ENCODE results near the gene UGT3A2.
A peak's percentile ranks its signal among the peaks of the same experiment; 100 is the strongest.

Gene UGT3A2

GRCh38 chr5:36066540-36067210 lies at the start of gene UGT3A2:
UGT3A2 (minus strand) TSS chr5:36066882; CDS start chr5:36066789, 93 bp downstream.
- no peak for DNase-seq (ENCODE audit: low spot score)

GRCh38 chr5:36111238-36111637 lies 44.6 kb upstream of the UGT3A2 start:
- no peak for DNase-seq (ENCODE audit: low spot score)

GRCh38 chr5:36108758-36109460 lies 42.2 kb upstream of the UGT3A2 start:
- no peak for DNase-seq (ENCODE audit: low spot score)

GRCh38 chr5:36105819-36106218 lies 39.1 kb upstream of the UGT3A2 start:
- no peak for DNase-seq (ENCODE audit: low spot score)

GRCh38 chr5:36099748-36100147 lies 33.1 kb upstream of the UGT3A2 start:
- DNase-seq (ENCODE audit: low spot score): no peak

- DNase-seq (ENCODE audit: low spot score): no peak
Observed at GRCh38 chr5:36096486-36096885, 29.8 kb upstream of the UGT3A2 start.

GRCh38 chr5:36089989-36090388 lies 23.3 kb upstream of the UGT3A2 start:
- no peak for DNase-seq (ENCODE audit: low spot score)

- peak; percentile 8 for DNase-seq (ENCODE audit: low spot score)
Observed at GRCh38 chr5:36079200-36079781, 12.6 kb upstream of the UGT3A2 start.

- no peak for DNase-seq (ENCODE audit: low spot score)
Observed at GRCh38 chr5:36078430-36078829, 11.7 kb upstream of the UGT3A2 start.

- DNase-seq (ENCODE audit: low spot score): no peak
Observed at GRCh38 chr5:36073595-36074216, 7.0 kb upstream of the UGT3A2 start.

GRCh38 chr5:36070687-36071571 lies 4.2 kb upstream of the UGT3A2 start:
- no peak for DNase-seq (ENCODE audit: low spot score)

GRCh38 chr5:36068751-36069281 lies 2.1 kb upstream of the UGT3A2 start:
- no peak for DNase-seq (ENCODE audit: low spot score)

GRCh38 chr5:36066001-36066539 lies 612 bp downstream of the UGT3A2 start:
- no peak for DNase-seq (ENCODE audit: low spot score)

GRCh38 chr5:36060420-36060887 lies 6.2 kb downstream of the UGT3A2 start:
- no peak for DNase-seq (ENCODE audit: low spot score)

- DNase-seq (ENCODE audit: low spot score): no peak
Observed at GRCh38 chr5:36059571-36060419, 6.9 kb downstream of the UGT3A2 start.

GRCh38 chr5:36058776-36059175 lies 7.9 kb downstream of the UGT3A2 start:
- no peak for DNase-seq (ENCODE audit: low spot score)

- DNase-seq (ENCODE audit: low spot score): no peak
Observed at GRCh38 chr5:36057386-36057785, 9.3 kb downstream of the UGT3A2 start.

GRCh38 chr5:36056422-36056821 lies 10.3 kb downstream of the UGT3A2 start:
- no peak for DNase-seq (ENCODE audit: low spot score)

- DNase-seq (ENCODE audit: low spot score): no peak
Observed at GRCh38 chr5:36055984-36056383, 10.7 kb downstream of the UGT3A2 start.

GRCh38 chr5:36054647-36055046 lies 12.0 kb downstream of the UGT3A2 start:
- no peak for DNase-seq (ENCODE audit: low spot score)
